WTC11 (cell line): Measurements from ENCODE around the gene DDIT4. TPM values are rescaled to one million over a fixed set of nuclear protein-coding genes. Genes with fewer than 3 reads are reported as not detected.

Experiments used
- ATAC-seq: fragments of 200-7000 bp; cut with Tn5 transposase; 2 replicates; pipeline ENCODE4 v1.10.0; 2021; ENCODE audit warnings: mild to moderate bottlenecking, moderate library complexity
- CTCF ChIA-PET: fragments of 300-600 bp; sonication (Branson Sonifier 250); formaldehyde crosslinking; loops from one replicate; lab custom pipeline; 2021; ENCODE audit warnings: antibody characterized with exemption; lab: Charles Lee
- POLR2A ChIA-PET: fragments of 350-600 bp; sonication (Branson Sonifier 250); formaldehyde crosslinking; loops from one replicate; lab custom pipeline; 2021; ENCODE audit warnings: antibody characterized with exemption; lab: Charles Lee
- DNase-seq: peaks from one replicate; pipeline ENCODE4 v3.0.0; 2021; ENCODE audit warnings: low spot score
- H3K27ac Mint-ChIP-seq: 2 replicates; pipeline ENCODE4 v1.8.0; 2021; ENCODE audit warnings: mixed read lengths
- H3K27me3 Mint-ChIP-seq: 2 replicates; pipeline ENCODE4 v1.8.0; 2021; ENCODE audit warnings: low read depth, mild to moderate bottlenecking, moderate library complexity, mixed read lengths
- H3K36me3 Mint-ChIP-seq: 2 replicates; pipeline ENCODE4 v1.8.0; 2021; ENCODE audit warnings: mixed read lengths
- H3K4me1 Mint-ChIP-seq: 2 replicates; pipeline ENCODE4 v1.8.0; 2022; ENCODE audit warnings: mixed read lengths
- H3K4me3 Mint-ChIP-seq: 2 replicates; pipeline ENCODE4 v1.8.0; 2021; ENCODE audit warnings: mild to moderate bottlenecking, moderate library complexity, mixed read lengths
- H3K9me3 Mint-ChIP-seq: 2 replicates; pipeline ENCODE4 v1.8.0; 2021; ENCODE audit warnings: mixed read lengths
- CREB1 ChIP-seq: sonication (generic); formaldehyde crosslinking; IDR thresholded peaks from 2 replicates; pipeline ENCODE4 v1.8.0; 2023; ENCODE audit warnings: mild to moderate bottlenecking, missing genetic modification reagents
- ETV6 ChIP-seq: sonication (generic); formaldehyde crosslinking; IDR thresholded peaks from 2 replicates; pipeline ENCODE4 v1.8.1; 2022; ENCODE audit warnings: mild to moderate bottlenecking, missing genetic modification reagents
- GABPB1 ChIP-seq: sonication (generic); formaldehyde crosslinking; IDR thresholded peaks from 2 replicates; pipeline ENCODE4 v1.8.1; 2023; ENCODE audit warnings: mild to moderate bottlenecking, missing genetic modification reagents
- KAT7 ChIP-seq: sonication (generic); formaldehyde crosslinking; IDR thresholded peaks from 2 replicates; pipeline ENCODE4 v1.8.1; 2023; ENCODE audit warnings: missing genetic modification reagents, mild to moderate bottlenecking, borderline replicate concordance
- MXD4 ChIP-seq: fragments of 250-450 bp; sonication (Bioruptor Pico); IDR thresholded peaks from 2 replicates; pipeline ENCODE4 v1.8.0; 2021; ENCODE audit warnings: mild to moderate bottlenecking, moderate library complexity, borderline replicate concordance
- MYBL2 ChIP-seq: sonication (generic); formaldehyde crosslinking; IDR thresholded peaks from 2 replicates; pipeline ENCODE4 v1.8.1; 2023; ENCODE audit warnings: mild to moderate bottlenecking, moderate library complexity, missing genetic modification reagents
- OVOL2 ChIP-seq: fragments of 250-450 bp; sonication (Bioruptor Pico); IDR thresholded peaks from 2 replicates; pipeline ENCODE4 v1.9.0; 2021; ENCODE audit warnings: mild to moderate bottlenecking, borderline replicate concordance
- PRRX2 ChIP-seq: fragments of 250-450 bp; sonication (Bioruptor Pico); IDR thresholded peaks from 2 replicates; pipeline ENCODE4 v1.8.0; 2021; ENCODE audit warnings: mild to moderate bottlenecking
- ZBTB21 ChIP-seq: sonication (generic); formaldehyde crosslinking; IDR thresholded peaks from 2 replicates; pipeline ENCODE4 v1.8.1; 2023; ENCODE audit warnings: mild to moderate bottlenecking, missing genetic modification reagents, borderline replicate concordance
- ZNF232 ChIP-seq: sonication (generic); formaldehyde crosslinking; IDR thresholded peaks from 2 replicates; pipeline ENCODE4 v1.8.0; 2022; ENCODE audit warnings: mild to moderate bottlenecking, missing genetic modification reagents
- ZNF263 ChIP-seq: sonication (generic); formaldehyde crosslinking; IDR thresholded peaks from 2 replicates; pipeline ENCODE4 v1.8.1; 2022; ENCODE audit warnings: low read depth, mild to moderate bottlenecking, moderate library complexity, missing genetic modification reagents
- ZNF396 ChIP-seq: fragments of 250-450 bp; sonication (Bioruptor Pico); IDR thresholded peaks from 2 replicates; pipeline ENCODE4 v1.8.0; 2021; ENCODE audit warnings: mild to moderate bottlenecking, moderate library complexity, borderline replicate concordance
- ZNF423 ChIP-seq: fragments of 250-450 bp; sonication (Bioruptor Pico); IDR thresholded peaks from 2 replicates; pipeline ENCODE4 v2.1.2; 2022; ENCODE audit warnings: mild to moderate bottlenecking, moderate library complexity
- total RNA-seq: library from RNA; stranded (reverse); gene quantifications from 3 replicates; pipeline ENCODE4 v1.2.3, GENCODE V29; 2021
- TF ChIP-seq, protein P1 (sequence below): fragments of 250-450 bp; sonication (Bioruptor Pico); IDR thresholded peaks from 2 replicates; pipeline ENCODE4 v1.9.0; 2021; ENCODE audit warnings: mild to moderate bottlenecking
- TF ChIP-seq, protein P2 (sequence below): sonication (generic); formaldehyde crosslinking; IDR thresholded peaks from 2 replicates; pipeline ENCODE4 v1.8.1; 2022; ENCODE audit warnings: low read depth, mild to moderate bottlenecking, moderate library complexity, missing genetic modification reagents, borderline replicate concordance
- TF ChIP-seq, protein P3 (sequence below): sonication (generic); formaldehyde crosslinking; IDR thresholded peaks from 2 replicates; pipeline ENCODE4 v1.8.0; 2023; ENCODE audit warnings: missing genetic modification reagents
- TF ChIP-seq, protein P4 (sequence below): sonication (generic); formaldehyde crosslinking; conservative IDR thresholded peaks from 2 replicates; pipeline ENCODE4 v1.8.1; 2022; ENCODE audit warnings: mild to moderate bottlenecking, missing genetic modification reagents
- TF ChIP-seq, protein P5 (sequence below): sonication (generic); formaldehyde crosslinking; IDR thresholded peaks from 2 replicates; pipeline ENCODE4 v1.8.0; 2022; ENCODE audit warnings: mild to moderate bottlenecking, missing genetic modification reagents
- TF ChIP-seq, protein P6 (sequence below): fragments of 200-600 bp; IDR thresholded peaks from 2 replicates; pipeline ENCODE4 v1.8.0; 2022; ENCODE audit warnings: antibody characterized with exemption
- TF ChIP-seq, protein P7 (sequence below): fragments of 250-450 bp; sonication (Bioruptor Pico); conservative IDR thresholded peaks from 2 replicates; pipeline ENCODE4 v1.9.0; 2021; ENCODE audit warnings: mild to moderate bottlenecking
- TF ChIP-seq, protein P8 (sequence below): fragments of 250-450 bp; sonication (Bioruptor Pico); IDR thresholded peaks from 2 replicates; pipeline ENCODE4 v1.9.0; 2021; ENCODE audit warnings: moderate library complexity, mild to moderate bottlenecking, inconsistent platforms, borderline replicate concordance
- TF ChIP-seq, protein P9 (sequence below): sonication (generic); formaldehyde crosslinking; IDR thresholded peaks from 2 replicates; pipeline ENCODE4 v1.8.0; 2023; ENCODE audit warnings: mild to moderate bottlenecking, missing genetic modification reagents

The DDIT4 gene
- total RNA-seq, 1 experiment from 2014 or later: 118 TPM

DNA sequence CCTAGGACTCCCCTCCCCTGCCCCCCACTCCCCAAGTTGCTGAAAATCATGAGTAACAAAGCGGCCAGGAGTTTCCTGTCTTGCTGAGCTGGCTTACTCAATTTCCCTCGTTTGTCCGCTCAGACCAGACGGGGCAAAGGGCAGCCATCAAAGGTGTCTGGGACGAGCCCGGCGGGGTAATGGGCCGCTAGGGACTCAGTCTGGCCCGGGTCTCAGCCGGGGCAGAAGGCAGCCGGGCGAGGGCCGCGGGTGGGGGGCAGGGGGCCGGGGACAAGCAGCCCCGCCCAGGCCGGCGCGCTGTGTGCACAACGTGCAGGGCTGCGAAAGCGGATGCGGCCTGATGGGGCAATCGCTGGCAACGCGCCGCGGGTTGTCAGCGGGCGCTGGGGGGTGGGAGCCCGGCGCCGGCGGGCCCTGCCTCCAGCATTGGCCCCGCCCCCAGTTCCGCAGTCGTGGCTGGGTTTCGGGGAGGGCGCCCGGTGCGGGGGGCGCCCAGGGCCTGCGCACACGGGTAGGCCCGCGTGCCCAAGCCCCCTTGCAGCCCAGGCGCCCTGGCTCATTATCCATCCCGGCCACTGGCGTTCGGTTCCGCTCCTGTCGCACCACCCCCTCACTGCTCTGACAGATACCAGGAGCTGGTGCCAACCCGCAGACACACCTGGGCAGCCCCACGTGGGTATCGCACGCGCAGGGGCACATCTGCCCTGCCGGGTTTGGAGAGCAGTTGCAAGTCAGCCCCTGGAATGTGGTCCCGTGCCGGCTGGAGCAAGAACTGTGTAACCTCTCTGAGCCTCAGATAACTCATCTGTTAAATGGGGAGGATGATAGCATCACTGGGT lies 45.9 kb downstream of the DDIT4 start (continued):
- TF ChIP-seq CREB1 (CRISPR knock-in tag) (no peak), ETV6 (CRISPR knock-in tag) (0 out of 2 replicates have a peak, but pooled peaks have one; percentile 13), MYBL2 (CRISPR knock-in tag) (peak; percentile 58; the same call in 1 of the 2 replicates), ZBTB21 (CRISPR knock-in tag) (no peak), ZNF396 (no peak), ZNF232 (CRISPR knock-in tag) (no peak), ZNF423 (no peak), OVOL2 (CRISPR knock-in tag) (no peak), ZNF263 (CRISPR knock-in tag) (no peak), MXD4 (CRISPR knock-in tag) (no peak), PRRX2 (no peak), KAT7 (CRISPR knock-in tag) (no peak)
- TF ChIP-seq, protein P1, sequence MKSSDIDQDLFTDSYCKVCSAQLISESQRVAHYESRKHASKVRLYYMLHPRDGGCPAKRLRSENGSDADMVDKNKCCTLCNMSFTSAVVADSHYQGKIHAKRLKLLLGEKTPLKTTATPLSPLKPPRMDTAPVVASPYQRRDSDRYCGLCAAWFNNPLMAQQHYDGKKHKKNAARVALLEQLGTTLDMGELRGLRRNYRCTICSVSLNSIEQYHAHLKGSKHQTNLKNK: no peak
- TF ChIP-seq, protein P2, sequence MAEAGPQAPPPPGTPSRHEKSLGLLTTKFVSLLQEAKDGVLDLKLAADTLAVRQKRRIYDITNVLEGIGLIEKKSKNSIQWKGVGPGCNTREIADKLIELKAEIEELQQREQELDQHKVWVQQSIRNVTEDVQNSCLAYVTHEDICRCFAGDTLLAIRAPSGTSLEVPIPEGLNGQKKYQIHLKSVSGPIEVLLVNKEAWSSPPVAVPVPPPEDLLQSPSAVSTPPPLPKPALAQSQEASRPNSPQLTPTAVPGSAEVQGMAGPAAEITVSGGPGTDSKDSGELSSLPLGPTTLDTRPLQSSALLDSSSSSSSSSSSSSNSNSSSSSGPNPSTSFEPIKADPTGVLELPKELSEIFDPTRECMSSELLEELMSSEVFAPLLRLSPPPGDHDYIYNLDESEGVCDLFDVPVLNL (CRISPR knock-in tag): peak; percentile 29; the same call in 1 of the 2 replicates
- TF ChIP-seq, protein P3, sequence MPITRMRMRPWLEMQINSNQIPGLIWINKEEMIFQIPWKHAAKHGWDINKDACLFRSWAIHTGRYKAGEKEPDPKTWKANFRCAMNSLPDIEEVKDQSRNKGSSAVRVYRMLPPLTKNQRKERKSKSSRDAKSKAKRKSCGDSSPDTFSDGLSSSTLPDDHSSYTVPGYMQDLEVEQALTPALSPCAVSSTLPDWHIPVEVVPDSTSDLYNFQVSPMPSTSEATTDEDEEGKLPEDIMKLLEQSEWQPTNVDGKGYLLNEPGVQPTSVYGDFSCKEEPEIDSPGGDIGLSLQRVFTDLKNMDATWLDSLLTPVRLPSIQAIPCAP: no peak
- TF ChIP-seq, protein P4, sequence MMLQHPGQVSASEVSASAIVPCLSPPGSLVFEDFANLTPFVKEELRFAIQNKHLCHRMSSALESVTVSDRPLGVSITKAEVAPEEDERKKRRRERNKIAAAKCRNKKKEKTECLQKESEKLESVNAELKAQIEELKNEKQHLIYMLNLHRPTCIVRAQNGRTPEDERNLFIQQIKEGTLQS: no peak
- TF ChIP-seq, all 79 proteins: peak for 12

DNA sequence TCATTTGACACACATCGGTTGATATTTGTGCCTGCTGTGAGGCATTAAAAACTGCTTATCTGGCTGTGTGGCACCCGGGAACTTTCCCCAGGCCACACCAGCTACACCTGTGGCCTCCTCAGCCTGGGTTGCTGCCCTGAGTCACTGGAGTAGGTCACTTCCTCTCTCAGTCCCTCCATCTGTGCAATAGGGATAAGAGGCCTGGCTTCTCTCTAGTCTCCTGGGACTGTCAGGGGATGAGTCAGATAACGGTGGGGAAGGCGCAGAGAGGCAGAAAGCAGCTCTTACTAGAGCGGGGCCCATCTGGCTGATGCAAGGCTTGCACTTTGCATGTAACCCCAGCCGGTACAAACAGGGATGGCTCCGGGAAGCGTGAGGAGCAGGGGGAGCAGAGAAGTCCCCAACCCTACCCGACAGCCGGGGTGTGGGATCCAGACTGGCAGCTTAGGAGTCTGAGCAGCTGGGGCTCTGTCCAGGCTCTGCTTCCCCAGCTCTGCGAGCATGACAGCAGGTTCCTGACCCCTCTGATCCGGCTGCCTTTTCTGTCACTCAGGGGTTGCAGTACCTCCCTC lies 47.0 kb downstream of the DDIT4 start:
- Mint-ChIP-seq H3K27ac (peak overlapping the region; percentile 96), H3K27me3 (no peaks in the 10 kb centered on the region), H3K9me3 (no peaks in the 10 kb centered on the region), H3K4me3 (peak overlapping the region; percentile 27; the same call in 1 of the 2 replicates), H3K36me3 (no peaks in the 10 kb centered on the region), H3K4me1 (peaks cover 51% of the 10 kb centered on the region)
- DNase-seq (peak; percentile 89), ATAC-seq (peak; percentile 48)
- ChIA-PET POLR2A (interaction anchor here (0.5 to 6.0 kb wide), 17 partner anchors 9 to 925 kb away, joined by 3 to 161 read pairs (median 6); partner anchors contain the start of genes ANAPC16, ASCC1 and DDIT4), CTCF (interaction anchor here (0.6 to 4.1 kb wide), 12 partner anchors 9 to 272 kb away, joined by 3 to 21 read pairs (median 6); partner anchors contain the start of gene DDIT4)
- TF ChIP-seq, protein P5, sequence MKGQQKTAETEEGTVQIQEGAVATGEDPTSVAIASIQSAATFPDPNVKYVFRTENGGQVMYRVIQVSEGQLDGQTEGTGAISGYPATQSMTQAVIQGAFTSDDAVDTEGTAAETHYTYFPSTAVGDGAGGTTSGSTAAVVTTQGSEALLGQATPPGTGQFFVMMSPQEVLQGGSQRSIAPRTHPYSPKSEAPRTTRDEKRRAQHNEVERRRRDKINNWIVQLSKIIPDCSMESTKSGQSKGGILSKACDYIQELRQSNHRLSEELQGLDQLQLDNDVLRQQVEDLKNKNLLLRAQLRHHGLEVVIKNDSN (CRISPR knock-in tag): peak; percentile 13; the same call in 1 of the 2 replicates
- TF ChIP-seq, protein P6, sequence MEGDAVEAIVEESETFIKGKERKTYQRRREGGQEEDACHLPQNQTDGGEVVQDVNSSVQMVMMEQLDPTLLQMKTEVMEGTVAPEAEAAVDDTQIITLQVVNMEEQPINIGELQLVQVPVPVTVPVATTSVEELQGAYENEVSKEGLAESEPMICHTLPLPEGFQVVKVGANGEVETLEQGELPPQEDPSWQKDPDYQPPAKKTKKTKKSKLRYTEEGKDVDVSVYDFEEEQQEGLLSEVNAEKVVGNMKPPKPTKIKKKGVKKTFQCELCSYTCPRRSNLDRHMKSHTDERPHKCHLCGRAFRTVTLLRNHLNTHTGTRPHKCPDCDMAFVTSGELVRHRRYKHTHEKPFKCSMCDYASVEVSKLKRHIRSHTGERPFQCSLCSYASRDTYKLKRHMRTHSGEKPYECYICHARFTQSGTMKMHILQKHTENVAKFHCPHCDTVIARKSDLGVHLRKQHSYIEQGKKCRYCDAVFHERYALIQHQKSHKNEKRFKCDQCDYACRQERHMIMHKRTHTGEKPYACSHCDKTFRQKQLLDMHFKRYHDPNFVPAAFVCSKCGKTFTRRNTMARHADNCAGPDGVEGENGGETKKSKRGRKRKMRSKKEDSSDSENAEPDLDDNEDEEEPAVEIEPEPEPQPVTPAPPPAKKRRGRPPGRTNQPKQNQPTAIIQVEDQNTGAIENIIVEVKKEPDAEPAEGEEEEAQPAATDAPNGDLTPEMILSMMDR: no peak
- TF ChIP-seq, protein P2 (CRISPR knock-in tag): no peak
- TF ChIP-seq ZNF423 (no peak), GABPB1 (CRISPR knock-in tag) (peak; percentile 100)
- TF ChIP-seq, protein P7, sequence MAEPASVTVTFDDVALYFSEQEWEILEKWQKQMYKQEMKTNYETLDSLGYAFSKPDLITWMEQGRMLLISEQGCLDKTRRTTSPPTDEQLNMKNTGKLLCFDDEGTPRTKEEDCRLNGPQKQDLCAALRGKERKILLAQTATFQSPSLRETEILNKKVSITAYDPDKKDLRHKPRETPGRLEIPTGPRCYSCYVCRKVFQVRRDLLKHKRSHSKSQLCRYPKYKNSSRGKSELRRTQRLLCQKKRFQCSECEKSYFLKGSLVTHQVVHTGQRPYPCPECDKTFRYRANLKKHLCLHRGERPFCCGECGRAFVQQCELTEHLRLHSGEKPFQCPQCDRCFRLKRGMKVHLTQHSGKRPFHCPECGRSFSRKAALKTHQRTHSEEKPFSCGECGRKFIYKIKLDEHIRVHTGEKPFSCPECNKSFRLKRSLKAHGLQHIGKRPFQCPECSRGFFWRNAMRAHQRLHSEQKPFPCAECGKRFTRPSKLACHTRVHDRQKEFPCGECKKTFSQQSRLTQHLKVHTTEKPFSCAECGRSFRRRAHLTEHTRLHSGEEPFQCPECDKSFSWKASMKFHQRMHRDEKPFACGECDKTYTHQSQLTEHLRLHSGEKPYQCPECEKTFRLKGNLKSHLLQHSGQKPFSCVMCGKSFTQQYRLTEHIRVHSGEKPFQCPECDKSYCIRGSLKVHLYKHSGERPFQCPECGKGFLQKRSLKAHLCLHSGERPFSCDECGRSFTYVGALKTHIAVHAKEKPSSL (CRISPR knock-in tag): no peak
- TF ChIP-seq, protein P8, sequence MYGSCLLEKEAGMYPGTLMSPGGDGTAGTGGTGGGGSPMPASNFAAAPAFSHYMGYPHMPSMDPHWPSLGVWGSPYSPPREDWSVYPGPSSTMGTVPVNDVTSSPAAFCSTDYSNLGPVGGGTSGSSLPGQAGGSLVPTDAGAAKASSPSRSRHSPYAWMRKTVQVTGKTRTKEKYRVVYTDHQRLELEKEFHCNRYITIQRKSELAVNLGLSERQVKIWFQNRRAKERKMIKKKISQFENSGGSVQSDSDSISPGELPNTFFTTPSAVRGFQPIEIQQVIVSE: no peak
- TF ChIP-seq, protein P9, sequence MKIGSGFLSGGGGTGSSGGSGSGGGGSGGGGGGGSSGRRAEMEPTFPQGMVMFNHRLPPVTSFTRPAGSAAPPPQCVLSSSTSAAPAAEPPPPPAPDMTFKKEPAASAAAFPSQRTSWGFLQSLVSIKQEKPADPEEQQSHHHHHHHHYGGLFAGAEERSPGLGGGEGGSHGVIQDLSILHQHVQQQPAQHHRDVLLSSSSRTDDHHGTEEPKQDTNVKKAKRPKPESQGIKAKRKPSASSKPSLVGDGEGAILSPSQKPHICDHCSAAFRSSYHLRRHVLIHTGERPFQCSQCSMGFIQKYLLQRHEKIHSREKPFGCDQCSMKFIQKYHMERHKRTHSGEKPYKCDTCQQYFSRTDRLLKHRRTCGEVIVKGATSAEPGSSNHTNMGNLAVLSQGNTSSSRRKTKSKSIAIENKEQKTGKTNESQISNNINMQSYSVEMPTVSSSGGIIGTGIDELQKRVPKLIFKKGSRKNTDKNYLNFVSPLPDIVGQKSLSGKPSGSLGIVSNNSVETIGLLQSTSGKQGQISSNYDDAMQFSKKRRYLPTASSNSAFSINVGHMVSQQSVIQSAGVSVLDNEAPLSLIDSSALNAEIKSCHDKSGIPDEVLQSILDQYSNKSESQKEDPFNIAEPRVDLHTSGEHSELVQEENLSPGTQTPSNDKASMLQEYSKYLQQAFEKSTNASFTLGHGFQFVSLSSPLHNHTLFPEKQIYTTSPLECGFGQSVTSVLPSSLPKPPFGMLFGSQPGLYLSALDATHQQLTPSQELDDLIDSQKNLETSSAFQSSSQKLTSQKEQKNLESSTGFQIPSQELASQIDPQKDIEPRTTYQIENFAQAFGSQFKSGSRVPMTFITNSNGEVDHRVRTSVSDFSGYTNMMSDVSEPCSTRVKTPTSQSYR (CRISPR knock-in tag): peak; percentile 76; the same call in 1 of the 2 replicates
